GM20431 (cell line): ENCODE data around the gene RERE.

Source experiments
- in situ Hi-C: fragments of 300-500 bp; cut with MseI, MboI; formaldehyde crosslinking; loops from one replicate; pipeline ENCODE4 v1.15.0; 2020; ENCODE audit warnings: low sequenced_read_pairs; ENCODE audit not compliant: unreplicated experiment

Gene RERE

DNA sequence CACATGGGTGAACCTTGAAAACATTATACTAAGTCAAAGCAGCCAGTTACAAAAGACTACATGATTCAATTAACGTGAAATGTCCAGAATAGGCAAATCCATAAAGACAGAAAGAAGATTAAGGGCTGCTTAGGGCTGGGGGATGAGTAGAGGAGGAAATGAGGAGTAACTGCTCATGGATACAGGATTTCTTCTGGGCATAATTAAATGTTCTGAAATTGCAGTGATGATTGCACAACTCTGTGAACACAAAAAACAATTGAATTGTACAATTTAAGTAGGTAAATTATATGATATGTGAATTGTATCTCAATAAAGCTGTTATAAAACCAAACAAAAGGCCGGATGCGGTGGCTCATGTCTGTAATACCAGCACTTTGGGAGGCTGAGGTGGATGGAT lies 52.2 kb downstream of the RERE start:
- in situ Hi-C loops, result no loop called here

DNA sequence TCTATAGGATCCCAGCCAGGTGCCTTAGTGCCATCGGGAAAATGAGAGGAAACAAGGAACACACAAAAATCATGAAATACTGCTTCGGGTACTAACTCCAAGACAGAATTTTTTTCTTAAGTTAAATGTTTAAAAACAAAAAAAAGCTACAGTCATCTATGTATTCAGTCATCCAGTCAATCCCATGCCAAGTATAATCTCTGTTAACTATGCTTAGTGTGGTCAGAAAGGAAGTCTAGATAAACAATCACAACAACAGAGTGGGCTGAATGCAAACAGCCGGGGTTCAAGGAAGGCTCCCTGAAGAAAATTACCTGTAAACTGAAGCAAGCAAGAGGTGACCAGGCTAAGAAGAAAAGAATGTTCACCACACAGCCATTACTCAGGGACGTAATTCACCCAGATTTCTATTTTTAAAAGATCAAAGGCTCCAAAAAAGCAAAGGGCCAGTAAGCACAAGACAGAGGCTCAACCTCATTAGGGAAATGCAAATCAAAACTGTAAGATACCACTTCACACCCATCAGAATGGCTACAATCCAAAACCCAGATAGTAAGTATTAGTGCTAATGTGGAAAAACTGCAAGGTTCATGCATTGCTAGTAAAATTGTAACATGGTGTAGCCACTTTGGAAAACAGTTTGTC lies 53.0 kb downstream of the RERE start:
- in situ Hi-C loops, result no loop called here

DNA sequence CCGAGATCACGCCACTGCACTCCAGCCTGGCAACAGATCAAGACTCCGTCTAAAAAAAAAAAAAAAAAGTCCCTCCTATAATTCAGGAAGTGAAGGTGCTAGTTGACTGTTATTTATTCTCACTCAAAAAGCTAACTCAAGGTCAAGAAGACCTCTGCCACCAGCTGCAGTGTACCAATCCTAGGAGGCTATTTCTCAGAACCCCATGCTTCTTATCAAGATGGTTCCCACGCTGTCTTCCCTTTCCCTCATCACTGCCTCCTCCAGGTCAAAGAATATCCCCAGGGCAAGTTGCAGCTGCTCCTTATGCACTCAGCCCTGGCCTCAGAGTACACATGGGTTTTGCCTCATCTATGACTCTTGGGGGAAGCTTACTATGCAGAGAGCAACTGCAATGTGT lies 53.6 kb downstream of the RERE start:
- in situ Hi-C loops, result no loop called here

DNA sequence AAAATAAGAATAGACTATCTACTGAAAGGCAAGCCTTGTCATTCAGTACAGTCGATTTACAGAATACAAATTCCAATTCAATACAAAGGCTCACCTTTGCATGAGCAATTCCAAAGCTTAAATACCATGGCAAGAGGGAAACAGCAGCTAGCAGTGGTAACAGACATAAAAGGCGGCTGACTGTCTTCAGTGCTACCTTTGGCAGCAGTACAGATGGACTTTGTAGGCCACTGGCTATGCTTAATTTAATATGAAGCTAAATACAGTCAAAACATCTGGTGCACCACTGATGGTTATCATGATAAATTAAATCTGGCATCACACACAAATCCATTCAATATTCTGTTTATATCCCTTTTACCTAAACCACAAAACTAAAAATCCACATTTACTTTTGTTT lies 62.4 kb downstream of the RERE start:
- in situ Hi-C loops, result no loop called here

DNA sequence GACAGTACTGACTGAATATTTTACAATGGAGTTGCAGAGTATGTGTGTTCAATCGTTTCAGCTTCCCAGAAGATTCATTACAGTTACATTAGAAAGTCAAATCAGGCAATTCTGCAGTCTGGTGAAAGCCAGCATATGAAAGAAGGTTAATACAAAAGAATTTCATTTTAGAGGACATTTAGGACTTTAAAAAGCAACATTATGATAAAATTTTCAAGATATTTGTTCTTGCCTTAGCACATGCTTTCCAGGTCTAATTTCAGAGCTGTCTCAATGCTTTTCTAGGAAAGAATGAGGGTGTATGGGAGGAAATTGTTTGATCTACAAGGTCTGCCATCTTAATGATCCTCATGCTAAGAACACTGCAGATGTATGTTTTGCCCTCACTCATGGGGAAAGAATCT lies 63.2 kb downstream of the RERE start:
- in situ Hi-C loops, result no loop called here

DNA sequence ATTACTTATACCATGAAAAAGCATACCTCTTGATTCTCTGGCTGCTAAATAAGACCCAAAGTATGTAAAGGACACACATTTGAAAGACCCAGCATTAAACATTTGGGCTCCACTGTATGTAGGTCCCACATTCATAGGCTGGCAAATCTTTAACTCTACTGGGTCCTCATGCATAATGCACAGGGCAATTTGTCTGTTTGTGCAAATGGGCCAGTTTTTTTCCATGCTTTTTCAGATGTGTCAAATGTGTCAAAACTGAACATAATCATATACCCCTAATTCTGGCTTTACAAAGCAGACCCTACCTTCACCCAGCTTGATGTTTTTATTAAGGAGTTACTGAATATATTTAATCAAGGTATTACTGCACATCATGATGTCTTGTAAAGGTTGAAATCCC lies 63.7 kb downstream of the RERE start:
- in situ Hi-C loops, result no loop called here

DNA sequence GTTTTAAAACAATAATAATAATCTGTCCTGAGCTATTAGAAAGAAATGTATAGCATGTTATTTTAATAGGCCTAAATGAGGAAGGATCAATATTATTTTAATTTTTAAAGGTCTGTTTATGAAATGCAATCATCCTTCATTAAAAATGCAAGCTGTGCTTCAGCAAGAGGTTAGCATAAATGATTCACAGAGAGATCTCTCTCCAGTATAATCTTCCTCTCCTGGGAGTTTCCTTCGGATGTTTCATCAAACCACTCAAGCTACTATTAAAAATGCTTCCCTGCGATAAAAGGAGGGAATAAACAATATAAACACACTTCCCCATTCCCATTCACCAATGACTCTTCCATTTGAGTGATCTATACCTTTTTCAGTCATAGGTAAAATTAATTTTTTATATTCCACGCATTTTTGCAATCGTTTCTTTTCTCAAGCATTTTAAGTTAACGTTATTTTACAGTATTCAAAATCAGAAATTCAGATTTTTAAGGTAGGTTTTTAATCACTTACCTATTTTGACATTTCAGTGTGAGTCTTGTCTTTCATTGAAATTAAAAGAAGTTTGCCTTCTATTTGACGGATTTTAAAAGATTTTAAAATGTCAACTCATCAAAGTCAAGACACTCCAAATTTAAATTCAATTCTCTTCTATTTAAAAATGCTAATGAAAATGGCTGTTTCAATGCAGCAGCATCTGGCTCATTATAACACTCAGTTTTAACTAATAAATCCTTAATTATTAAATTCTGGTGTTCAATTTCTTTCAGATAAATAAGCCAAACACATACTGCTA lies 64.3 kb downstream of the RERE start:
- in situ Hi-C loops, result no loop called here

DNA sequence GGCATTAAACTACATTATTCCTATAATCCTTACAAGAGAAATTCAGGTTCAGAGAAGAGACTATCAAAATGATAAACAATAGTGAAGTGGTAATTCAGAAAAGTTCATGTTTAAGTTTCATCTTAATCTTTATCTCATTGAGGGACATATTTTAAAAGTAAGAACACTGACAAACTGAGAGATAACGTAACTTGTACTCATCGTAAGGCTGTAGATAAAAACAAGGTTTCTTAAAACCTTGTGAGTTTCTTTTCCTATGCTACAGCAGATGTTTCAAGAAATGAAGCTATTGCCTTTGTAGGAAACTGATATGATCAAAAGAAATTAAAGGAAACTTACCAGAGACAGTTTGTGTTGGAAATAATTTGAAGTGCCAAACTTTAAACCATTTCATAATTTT lies 65.0 kb downstream of the RERE start:
- in situ Hi-C loops, result no loop called here

DNA sequence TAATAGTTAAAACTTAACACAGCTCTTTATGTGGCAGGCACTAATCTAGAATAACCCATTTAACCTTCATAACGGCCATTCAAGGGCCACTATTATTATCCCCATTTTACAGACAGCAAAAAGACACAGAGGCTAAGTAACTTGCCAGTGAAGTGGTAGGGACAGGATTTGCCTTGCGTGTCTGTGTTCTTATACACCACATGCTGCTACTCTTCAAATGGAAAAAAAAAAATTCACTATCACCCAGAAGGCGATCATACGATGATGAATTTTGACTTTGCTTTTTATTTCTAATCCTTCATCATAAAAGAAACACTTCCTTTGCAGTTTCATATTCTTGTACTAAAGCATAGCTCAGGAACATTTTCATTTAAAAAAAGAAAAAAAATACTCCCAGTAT lies 65.5 kb downstream of the RERE start:
- in situ Hi-C loops, result no loop called here

DNA sequence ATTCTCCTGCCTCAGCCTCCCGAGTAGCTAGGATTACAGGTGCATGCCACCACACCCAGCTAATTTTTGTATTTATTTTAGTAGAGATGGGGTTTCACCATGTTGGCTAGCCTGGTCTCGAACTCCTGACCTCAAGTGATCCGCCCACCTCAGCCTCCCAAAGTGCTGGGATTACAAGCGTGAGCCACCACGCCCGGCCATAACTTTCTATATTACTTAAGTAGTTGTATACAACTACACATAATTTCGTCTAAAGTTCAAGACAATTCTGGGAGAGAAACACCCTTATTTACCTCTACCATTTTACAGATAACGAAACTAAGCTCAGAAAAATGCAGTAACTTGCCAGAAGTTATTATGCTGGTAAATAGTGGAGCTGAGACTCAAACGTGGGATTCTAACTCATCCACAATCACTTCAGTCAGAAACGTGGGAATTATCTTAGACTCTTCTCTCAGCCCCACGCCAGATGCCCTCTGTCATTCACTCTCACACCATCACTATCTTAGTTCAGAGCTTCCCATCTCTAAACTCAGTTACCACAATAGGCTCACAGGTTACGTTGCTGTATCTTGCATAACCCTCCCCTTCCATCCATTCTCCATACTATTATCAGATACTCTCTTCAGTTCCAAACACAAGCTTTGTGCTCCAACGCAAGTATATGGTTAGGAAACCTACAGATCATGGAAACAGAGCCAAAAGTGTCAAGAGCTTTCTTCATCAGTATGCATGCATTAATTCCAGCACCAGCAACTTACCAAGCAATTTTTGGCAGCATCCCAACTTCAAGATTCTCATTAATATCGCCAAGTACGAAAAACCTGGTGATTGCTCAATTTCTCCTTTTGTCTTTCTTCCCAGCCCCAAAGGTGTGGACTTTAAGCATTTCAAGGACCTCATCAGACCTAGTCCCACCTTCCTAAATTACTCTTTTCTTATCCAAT lies 69.3 kb downstream of the RERE start:
- in situ Hi-C loops, result no loop called here

DNA sequence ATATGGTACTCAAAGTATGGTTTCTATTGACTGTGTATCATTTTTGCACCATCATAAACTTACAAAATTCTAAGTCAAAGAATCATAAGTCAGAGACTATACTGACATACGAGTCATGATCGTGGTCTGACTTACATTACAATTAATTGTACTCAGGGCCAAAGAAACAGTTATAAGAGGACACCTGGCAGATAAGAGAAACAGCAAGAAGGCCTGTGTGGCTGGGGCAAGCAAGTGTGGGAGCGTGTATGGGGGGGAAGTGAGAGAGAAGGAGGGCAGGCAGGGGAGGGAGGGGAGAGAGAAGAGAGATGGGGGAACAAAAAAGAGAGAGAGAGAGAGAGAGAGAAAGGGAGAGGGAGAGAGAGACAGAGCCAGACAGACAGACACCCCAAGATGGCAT lies 70.9 kb downstream of the RERE start:
- in situ Hi-C loops, result no loop called here

DNA sequence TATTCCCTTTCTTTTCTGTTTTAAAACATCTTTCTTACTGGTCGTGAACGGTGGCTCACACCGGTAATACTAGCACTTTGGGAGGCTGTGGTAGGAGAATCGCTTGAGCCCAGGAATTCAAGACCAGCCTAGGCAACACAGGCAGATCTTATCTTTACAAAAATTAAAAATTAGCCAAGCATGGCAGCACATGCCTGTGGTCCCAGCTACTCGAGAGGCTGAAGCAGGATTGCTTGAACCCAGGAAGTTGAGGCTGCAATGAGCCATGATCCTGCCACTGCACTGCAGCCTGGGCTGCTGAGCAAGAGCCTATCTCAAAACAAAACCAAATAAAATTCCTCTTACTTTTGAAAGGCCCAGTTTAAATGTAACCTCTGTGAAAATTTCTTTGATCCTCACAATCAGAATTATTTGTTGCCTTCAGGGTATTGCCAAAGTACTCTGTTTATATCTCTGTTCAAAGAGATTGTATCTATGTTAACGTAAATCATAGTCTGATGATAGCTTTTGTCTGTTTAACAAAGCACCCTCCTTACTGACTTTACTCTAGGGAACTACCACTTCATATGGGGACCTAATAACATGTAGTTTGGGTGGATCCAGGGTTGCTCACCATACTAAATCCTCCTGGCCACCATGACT lies 71.6 kb downstream of the RERE start:
- in situ Hi-C loops, result no loop called here

DNA sequence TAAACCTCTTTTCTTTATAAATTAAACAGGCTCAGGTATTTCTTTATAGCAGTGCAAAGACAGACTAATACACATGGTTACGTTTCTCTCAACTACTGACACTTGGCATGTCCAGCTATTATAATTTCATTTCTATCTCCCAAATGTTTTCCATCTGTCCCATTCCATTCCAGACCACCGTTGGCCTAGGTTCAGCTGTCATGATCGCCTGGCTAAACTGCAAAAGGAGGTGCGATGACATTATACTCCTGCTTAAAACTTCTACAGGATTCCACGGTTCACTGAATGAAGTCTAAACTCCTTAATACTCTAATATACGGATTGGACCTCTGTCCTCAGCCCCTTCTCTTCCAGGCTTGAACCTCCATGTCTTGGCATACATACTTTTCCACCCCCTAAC lies 72.1 kb downstream of the RERE start:
- in situ Hi-C loops, result no loop called here

DNA sequence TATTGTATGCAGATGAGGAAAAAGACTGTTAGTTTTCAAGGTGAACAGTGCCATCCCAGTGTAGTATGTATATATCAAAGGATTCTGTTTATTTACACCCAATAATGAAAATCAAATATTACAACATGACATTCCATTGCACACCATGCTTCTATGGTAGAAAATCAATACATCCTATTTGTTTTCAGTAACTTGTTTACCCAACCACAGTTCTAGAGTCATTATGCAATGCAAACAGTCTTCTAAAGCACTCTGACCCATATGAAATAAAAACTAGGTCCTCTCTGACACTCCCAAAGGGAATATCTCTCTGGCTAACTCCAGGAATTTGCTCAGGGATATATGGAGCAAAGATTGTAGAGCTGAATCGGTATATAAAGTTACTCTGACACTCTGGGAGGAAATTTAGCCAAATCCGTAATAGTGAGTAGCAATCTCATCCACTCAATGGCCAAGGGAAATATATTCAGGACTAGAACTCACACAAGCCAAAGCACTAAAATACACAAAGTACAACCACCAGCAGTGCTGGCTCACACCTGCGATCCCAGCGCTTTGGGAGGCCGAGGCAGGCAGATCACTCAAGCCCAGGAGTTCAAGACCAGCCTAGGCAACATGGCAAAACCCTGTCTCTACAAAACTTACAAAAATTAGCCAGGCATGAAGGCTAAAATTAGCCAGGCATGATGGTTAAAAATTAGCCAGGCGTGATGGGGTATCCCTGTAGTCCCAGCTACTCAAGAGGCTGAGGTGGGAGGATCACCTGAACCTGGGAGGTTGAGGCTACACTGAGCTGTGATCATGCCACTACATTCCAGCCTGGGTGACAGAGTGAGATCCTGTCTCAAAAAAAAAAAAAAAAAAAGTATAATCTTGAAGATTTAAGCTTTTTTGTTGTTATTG lies 75.2 kb downstream of the RERE start:
- in situ Hi-C loops, result no loop called here

DNA sequence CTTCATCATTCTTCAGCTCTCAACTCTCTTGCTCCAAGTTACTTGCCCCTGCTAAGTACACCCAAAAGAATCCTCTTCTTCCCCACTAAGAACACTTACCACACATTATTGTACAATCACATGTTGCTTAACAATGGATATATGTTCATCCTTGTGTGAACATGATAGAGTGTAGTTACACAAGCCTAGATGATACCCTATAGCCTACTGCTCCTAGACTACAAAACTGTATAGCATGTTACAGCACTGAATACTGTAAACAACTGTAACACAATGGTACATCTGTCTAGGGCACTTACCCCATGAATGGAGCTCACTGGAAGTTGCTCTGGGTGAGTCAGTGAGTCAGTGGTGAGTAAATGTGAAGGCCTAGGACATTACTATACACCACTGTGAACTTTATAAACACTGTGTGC lies 77.4 kb downstream of the RERE start:
- in situ Hi-C loops, result no loop called here

DNA sequence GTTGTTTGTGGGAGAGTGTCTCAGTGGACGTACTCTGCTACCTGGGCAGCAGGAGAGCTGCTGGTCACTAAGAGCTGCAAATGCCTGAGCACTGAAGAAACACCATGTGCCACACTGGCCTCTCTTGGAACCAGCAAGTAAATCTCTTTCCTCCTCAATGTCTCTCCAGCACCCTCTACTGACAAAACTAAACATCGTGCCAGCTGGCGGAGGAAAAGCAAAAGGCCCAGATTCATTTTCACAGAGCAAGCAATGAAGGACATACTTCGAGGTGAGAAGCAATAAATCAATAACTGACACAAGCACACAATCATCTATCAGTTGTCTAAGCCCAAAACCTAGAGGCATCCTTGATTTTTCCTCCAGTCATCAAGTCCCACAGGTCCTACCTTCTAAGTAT lies 78.1 kb downstream of the RERE start:
- in situ Hi-C loops, result no loop called here

DNA sequence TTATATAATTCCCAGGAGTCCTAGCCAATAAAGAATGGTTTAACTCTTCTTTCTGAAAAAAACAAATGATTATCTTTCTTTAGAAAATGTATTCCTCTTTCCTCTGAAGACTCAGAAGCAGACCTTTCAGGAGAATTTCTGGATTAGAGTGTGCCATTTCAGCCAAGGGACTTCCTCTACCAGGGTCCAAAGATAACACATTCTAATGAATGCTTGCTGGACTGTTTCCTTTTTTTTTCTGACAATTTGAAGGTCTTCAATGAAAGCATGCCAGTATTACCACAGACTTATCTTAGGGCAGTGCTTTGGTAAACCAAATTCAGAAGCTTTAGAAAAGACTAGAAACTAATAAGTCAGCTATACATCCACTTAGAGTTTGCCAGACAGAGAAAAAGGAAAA lies 80.5 kb downstream of the RERE start:
- in situ Hi-C loops, result no loop called here

DNA sequence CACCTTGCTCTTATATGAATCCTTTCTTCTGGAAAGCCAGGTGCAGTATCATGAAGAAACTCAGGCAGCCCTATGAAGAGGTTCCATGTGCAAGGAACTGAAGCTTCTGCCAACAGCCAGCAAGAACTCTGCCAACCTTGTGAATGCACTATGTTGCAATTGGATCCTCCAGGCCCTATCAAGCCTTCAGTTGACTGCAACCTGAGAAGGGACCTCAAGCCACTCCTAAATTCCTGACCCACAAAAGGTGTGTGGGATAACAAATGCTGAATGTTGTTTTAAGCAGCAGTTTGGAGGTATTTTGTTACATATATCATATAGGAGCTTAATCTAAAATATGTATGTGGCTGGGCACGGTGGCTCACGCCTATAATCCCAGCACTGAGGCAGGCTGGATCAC lies 84.0 kb downstream of the RERE start:
- in situ Hi-C loops, result no loop called here

DNA sequence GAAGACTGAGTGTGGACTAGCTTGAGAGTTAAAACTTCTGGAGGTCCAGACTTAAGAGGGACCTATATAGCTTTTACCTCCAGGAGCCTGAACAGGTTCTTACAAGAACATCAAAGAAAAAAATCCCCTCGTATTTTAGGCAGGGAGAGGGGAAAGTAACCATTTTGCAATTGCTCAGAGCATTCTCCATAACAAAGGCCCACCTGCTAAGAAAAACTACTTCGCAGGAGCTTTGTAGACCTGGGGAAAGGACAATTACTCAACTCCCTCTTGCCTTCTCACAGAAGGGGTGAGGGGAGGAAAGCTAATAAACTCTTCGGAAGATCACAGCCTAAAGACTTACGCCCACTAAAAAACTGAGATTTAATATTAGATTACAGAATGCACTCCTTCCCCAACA lies 86.3 kb downstream of the RERE start:
- in situ Hi-C loops, result no loop called here
